ENCODE results near the gene BHLHE41.

BHLHE41 gene

GRCh38 chr12:26113853-26114719, 10.8 kb downstream of the BHLHE41 start:
- DNase-seq: peak; percentile 60

- no peak for DNase-seq
Measured at GRCh38 chr12:26113181-26113654, 11.6 kb downstream of the BHLHE41 start.

GRCh38 chr12:26112703-26113147, 12.1 kb downstream of the BHLHE41 start:
- DNase-seq: no peak

- DNase-seq: no peak
Measured at GRCh38 chr12:26112232-26112631, 12.6 kb downstream of the BHLHE41 start.

GRCh38 chr12:26109343-26109881, 15.4 kb downstream of the BHLHE41 start:
- DNase-seq: no peak

GRCh38 chr12:26108915-26109314, 15.9 kb downstream of the BHLHE41 start:
- DNase-seq: no peak

GRCh38 chr12:26106347-26106746, 18.5 kb downstream of the BHLHE41 start:
- no peak for DNase-seq

GRCh38 chr12:26102953-26103352, 21.9 kb downstream of the BHLHE41 start:
- no peak for DNase-seq

- no peak for DNase-seq
Measured at GRCh38 chr12:26101763-26102162, 23.1 kb downstream of the BHLHE41 start.

- DNase-seq: no peak
Measured at GRCh38 chr12:26101350-26101734, 23.5 kb downstream of the BHLHE41 start.

- no peak for DNase-seq
Measured at GRCh38 chr12:26100666-26101349, 24.0 kb downstream of the BHLHE41 start.

GRCh38 chr12:26097046-26097878, 27.6 kb downstream of the BHLHE41 start:
- peak; percentile 47 for DNase-seq

- no peak for DNase-seq
Measured at GRCh38 chr12:26096036-26096435, 28.8 kb downstream of the BHLHE41 start.

GRCh38 chr12:26095186-26095585, 29.7 kb downstream of the BHLHE41 start:
- DNase-seq: no peak

- DNase-seq: no peak
Measured at GRCh38 chr12:26092346-26093105, 32.3 kb downstream of the BHLHE41 start.

- DNase-seq: no peak
Measured at GRCh38 chr12:26091822-26092221, 33.0 kb downstream of the BHLHE41 start.

GRCh38 chr12:26090836-26091510, 33.9 kb downstream of the BHLHE41 start:
- DNase-seq: no peak

GRCh38 chr12:26088998-26089397, 35.8 kb downstream of the BHLHE41 start:
- no peak for DNase-seq

- no peak for DNase-seq
Measured at GRCh38 chr12:26086936-26087335, 37.9 kb downstream of the BHLHE41 start.

GRCh38 chr12:26080911-26081310, 43.9 kb downstream of the BHLHE41 start:
- no peak for DNase-seq

GRCh38 chr12:26077915-26078702, 46.7 kb downstream of the BHLHE41 start:
- DNase-seq: no peak

Measured in activated CD4-positive, alpha-beta T cell treated with anti-CD3 and anti-CD28 coated beads, Interleukin-2, amount 50 U/mL, for 1 hour (primary cell).